GM18861 (cell line): ENCODE results near the gene GZF1.
A peak's percentile ranks its signal among the peaks of the same experiment; 100 is the strongest.

Experiments used
- ATAC-seq: cut with Tn5 transposase; IDR thresholded peaks from one replicate; pipeline ENCODE4 v1.9.1; 2021; ENCODE audit not compliant: unreplicated experiment

GZF1 gene

DNA sequence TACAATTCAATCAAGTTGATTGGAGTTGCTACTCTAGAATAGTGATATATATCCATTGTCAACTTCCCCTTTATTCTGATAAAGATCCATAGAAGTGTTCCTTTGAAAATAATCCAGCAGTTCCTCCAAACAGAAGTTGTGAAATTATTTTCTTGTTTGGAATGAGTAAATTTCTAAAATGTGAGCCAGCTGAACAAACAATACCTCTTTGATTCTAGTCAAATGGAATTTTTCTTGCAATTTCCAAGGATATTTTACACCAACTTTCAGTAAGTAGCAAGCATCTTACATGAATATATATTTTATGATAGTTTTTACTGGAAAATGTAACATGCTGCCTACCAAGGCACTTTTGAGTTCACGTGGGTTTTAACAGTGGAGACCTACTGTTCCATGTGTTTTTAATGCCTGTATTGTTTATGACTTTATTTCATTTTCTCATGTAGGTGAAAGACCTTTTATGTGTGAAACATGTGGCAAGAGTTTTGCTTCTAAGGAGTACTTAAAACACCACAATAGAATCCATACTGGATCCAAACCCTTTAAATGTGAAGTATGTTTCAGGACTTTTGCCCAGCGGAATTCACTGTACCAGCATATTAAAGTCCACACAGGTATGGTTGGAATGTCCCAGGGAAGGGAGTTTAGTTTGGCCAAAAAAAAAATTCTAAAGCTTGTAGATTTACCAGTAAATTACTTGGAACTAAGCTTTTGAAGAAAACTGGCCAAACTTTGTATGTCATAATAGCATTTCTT is 6.5 kb downstream of the GZF1 start:
- ATAC-seq, result no peak

DNA sequence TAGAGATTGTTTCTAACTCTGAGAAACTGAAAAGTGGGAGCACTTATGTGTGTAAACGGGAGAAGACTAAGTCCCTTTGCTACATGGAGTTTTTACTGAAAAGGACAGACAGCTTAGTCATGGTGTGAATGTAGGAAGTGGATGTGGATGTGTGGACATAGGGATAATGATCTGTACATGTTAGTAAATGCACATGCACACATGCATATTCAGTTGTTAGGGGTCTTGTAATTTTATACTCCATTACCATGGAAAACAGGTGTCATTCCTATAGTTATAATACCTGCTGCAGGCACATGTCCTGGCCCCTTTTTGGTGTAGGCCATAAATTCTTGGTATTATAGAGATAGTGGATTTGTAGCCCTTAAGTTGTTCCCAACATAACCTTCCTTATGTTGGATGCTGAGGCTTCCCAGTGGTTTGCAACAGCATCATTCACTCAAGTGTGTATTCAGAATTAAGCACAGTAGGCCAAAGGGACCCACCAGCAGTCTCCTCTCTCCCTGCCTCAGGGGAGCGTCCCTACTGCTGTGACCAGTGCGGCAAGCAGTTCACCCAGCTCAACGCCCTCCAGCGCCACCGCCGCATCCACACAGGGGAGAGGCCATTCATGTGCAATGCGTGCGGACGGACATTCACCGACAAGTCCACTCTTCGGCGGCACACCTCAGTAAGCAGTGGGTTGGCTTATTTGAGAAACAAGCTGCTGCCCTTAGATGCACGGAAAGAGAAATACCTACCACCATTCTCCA is 7.3 kb downstream of the GZF1 start:
- no peak for ATAC-seq

DNA sequence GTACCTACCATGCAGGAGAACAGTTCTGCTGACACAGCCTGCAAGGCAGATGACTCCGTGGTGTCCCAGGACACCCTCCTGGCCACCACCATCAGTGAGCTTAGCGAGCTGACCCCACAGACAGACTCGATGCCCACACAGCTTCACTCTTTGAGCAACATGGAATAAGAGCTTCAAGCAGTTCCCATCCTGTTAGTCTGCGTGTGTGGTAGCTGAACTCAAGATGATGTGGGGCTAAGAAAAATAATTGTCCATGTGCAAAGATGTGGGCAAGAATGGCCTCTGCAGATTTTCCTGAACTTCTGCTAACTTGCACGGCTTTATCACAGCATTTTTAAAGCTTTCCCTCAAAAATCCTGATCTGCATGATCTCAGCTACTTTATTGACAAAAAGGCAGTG is 8.3 kb downstream of the GZF1 start:
- ATAC-seq, result no peak

DNA sequence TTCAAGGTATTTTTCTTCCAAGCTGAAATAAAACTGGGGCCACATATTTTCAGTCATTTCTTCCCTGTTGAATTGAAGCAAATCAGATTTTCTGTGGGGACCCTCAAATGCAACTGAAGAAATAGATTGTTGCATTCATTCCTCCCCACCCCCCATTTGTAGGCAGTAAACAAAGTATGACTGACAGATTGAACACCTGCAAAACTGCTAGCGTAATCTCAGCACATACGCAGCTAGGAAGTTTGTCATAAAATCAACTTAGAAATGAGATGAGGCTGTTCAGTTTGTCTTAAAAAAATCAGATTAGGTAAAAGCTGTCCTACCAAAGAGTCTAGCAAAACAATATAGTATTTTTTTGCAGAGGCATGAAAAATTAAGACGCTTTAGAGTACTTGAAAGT is 8.9 kb downstream of the GZF1 start:
- ATAC-seq, result no peak

DNA sequence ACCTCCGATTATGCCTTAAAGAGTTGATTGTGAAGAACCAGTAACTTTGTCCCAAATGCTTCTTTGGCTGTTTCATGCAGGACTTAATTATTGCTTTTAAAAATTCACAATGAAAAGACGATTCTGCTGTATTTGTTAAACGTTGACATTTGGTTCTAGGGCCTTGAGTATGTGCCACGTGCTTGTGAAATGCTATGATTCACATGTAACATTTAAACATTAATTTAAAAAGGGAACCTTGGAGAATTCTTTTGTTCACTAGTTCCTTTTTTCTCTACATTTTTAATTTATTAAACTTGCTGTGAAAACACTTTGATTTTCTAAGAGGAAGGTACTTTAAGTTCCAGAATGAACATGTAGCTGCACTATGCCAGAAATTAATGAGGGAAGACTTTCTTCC is 9.5 kb downstream of the GZF1 start:
- no peak for ATAC-seq

DNA sequence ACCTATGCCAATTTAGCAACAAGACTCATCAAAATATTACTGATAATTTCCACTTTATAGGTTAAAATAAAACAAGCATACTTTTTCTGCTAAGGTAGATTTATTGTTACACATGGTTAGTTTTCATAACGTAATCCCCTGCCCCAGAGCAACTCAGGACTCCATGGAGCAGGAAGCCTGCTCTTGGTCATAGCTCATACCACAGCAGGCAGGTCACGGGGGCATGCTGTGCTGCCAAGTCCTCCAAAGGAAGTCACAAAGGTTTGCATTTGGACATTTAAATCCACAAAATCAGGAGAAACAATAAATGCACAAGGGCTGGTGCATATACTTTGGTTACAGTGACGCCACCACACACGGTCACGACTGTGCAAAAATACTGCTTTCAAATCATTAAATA is 12.5 kb downstream of the GZF1 start:
- ATAC-seq, result no peak

DNA sequence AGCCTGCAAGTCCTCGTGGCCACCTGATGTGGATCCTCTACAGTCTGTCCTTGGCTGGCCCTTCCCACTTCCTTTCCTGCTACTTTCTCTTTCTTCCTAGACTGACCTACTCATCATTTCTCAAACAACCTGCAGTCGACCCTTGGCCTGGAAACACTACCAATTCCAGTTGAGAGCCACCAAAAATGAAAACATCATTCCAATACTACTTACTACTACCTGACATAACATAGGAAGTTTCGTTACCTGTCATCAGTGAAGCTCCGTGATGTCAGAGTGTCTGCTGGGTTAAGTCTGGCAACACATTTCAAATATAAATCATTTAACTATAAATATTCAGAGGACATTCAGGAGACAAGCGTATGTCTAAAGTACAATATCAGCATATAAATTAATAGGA is 13.8 kb downstream of the GZF1 start:
- no peak for ATAC-seq

DNA sequence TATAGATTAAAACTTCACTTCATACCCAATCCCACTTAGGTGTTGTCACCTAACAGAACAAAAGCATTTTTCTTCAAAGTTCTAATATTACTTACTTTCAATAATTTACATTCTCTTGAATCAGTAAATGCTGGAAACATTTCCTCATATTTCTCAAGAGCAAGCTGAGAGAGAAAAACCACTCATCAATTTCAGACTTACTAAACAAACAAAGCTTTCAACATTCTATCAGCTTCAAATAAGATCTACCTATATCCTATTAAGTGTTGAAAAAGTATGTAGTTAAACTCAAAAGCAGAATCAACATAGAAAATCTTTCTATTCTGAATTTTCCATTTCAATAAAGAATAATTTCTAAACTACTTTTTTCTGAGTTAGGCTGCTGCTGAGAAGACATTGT is 17.8 kb downstream of the GZF1 start:
- no peak for ATAC-seq

DNA sequence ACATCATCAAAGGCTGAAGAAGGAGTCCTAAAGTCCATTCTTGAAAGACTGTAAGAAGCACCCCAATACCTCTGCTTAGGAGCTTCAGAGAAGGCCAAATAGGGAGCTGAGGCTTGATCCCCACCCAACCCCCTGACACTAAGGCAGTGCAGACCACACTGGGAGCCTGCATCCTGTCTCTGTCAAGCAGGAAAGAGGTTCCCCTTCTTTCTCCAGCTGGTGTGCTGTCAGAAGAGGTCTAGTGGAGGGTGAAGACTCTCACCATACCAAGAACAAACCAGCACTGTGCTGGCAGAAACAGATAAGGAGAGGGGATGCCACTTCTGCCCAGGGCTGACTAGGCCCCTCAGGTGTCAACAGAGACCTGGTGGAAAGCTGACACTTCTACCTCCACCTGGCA is 19.9 kb downstream of the GZF1 start:
- ATAC-seq, result no peak

DNA sequence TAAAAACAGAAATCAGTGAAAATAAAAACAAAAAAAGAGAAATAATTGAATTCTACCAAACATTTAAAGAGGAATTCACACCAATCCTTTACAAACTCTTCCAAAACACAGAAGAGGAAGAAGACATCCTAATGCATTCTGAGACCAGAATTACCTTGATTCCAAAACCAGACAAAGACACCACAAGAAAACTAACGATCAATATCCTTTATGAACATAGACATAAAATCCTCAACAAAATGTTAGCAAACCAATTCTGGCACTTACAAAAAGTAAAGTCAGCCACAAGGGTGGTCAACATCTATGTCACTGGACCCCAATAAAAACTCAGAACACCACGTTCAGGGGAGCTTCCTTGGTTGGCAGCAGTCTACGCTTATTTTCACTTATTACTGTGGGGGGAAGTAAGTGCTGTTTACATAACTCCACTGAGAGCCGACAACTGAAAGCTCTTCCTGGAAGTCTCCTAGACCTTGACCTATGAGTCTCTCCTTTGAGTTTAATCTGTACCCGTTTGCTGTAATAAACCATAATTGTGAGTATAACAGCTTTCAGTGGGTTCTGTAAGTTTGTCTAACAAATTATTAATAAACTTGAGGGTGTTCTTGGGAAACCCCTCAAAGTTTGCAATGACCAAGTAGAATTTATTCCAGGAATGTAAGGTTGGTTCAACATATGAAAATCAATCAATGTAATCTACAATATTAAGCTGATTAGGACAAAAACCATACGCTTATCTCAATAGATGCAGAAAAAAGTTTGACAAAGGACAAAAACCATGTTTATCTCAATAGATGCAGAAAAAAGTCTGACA is 24.5 kb downstream of the GZF1 start:
- no peak for ATAC-seq

DNA sequence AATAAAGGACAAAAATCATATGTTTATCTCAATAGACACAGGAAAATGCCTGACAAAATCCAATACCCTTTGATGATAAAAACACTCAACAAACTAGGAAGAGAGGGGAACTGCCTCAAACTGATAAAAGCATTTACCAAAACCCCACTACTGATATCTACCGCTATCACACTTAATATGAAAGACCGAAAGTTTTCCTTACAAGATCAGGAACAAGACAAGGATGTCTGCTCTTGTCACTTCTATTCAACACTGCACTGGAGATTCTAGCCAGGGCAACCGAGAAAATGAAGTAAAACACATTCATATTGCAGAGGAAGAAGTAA is 25.1 kb downstream of the GZF1 start:
- no peak for ATAC-seq

DNA sequence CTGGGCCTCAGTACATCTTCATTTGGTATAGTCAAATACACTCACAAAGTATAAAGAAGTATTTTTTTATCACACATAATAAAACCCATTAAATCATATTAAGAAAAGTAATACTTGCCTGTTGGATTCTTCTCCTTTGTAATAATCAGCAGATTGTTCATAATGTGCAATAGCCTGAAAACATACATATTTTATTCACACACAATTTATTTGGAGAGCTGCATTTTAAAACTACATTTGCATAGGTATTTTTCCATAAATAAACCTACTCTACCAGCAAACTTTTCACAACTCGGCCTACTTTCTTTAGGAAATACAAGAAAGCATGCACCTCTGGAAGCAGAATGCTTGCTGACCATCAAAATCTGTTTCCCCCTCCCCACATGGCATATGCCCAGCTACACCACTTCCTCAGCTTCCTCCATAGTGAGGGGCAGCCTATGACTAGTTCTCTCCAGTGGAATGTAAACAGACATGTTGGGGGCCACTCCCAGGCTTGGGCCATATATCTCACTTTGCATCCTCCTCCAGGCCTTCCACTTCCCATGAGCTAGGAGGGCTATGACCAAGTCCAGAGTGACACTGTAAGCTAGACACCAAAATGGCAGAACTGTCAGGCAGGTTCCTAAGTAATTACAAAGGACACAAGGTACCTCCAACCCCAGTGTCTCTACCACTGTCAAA is 28.3 kb downstream of the GZF1 start:
- ATAC-seq, result no peak

DNA sequence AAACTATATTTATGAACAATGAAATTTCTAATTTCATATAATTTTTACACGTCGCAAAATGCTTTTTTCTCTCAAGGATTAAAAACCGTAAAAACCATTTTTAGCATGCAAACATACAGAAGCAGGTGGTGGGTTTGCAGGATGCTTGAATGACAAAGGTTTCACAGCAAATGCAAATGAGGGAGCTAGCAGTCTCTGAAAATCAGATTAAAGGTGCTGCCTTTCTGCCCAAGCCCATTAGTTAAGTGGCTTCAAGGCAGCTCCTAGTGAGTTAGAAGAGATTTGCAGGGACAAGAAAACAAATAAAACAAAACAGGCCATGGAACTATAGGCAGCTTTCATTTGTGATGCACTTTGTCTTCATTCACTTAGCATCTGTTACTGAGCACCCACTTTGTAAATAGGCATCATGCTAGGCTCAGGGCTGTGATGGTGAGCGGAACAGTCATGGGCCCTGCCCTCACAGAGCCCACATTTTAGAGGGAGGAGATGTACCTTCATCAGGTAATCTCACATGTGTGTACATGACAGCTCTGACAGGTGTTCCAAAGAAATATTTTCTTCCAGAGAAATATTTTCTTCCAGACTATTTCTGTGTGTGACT is 29.8 kb downstream of the GZF1 start:
- peak; percentile 49 for ATAC-seq

DNA sequence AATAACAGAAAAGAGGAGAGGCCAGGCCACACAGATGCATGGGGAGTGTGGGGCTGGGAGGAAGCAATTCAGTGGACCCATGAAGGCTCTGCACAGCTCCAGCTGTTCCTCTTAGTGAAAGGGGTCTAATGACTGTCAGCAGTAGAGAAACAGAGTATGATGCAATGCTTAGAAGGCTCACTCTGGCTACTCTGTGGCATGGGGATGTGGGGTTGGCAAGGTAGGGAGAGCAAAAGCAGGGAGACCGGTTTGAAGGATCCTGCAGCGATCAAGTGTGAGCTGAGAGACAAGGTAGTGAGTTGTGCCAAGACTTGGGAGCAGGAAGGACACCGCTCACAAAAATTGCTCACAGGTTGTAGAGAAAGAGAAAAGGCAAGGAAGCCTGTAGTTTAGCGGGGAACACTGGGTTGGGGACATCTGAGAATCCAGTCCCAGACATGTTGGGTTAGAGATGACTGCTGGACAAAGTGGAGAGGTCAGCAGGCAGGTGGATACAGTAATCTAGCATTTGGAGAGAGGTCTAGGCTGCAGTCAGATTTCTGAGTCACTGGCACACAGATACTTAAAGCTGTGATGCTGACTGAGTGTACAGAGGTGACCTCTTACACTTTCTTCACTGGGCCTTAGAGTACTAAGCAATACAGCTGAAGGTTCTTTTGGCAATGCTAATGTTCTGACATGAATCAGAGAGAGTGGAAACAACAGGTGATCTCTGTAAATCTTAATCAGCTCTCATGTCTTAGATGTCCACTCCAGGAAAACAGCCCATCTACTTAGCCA is 32.2 kb downstream of the GZF1 start:
- ATAC-seq, result no peak

DNA sequence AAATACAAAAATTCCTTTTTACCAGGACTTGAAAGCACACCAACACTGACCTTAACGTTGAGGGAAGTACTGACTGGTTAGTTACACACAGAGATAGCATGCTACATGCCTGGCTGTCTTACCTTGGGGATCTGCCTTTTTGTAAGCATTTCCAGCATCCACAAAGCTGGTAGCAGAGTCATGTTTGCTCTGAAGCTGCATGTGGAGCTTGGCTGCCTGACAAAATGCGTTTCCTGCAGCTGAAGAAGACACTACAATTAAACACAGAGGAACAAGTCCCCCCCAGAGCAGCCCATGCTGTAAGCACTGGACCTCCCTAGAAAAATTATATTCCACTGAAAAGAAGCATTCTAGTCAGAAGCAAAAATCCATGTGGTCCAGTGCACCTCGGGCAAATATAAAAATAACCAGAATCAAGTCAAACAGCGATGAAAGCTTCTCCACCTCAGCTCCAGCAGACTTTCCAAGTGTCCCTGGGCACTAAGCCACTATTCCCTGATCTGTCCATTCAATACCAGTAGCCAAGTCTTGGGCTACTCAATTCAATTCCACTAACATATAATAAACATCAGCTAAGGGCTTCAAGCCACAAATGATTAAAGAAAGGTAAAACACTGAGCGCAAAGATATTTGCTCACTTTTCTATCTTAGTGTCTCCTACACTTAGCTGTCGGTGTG is 35.1 kb downstream of the GZF1 start:
- ATAC-seq, result no peak

DNA sequence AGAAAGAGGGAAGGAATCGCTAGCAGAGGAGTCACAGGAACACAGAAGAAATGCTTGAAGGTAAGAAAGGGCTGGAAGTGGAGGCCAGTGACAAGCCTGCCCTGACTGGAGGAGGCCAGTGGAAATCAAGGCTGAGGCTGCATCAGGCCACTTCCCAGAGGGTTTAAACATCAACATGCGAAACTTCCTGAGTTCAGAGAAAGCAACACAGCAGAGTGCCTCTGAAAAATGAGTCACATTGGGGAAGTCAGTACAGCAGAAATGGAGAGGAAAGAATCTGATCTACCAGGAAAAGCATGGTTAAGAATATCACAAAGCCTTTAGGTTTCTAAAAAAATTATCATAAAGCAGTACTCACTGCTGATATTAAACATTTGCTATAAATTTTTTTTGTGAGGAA is 36.0 kb downstream of the GZF1 start:
- no peak for ATAC-seq

DNA sequence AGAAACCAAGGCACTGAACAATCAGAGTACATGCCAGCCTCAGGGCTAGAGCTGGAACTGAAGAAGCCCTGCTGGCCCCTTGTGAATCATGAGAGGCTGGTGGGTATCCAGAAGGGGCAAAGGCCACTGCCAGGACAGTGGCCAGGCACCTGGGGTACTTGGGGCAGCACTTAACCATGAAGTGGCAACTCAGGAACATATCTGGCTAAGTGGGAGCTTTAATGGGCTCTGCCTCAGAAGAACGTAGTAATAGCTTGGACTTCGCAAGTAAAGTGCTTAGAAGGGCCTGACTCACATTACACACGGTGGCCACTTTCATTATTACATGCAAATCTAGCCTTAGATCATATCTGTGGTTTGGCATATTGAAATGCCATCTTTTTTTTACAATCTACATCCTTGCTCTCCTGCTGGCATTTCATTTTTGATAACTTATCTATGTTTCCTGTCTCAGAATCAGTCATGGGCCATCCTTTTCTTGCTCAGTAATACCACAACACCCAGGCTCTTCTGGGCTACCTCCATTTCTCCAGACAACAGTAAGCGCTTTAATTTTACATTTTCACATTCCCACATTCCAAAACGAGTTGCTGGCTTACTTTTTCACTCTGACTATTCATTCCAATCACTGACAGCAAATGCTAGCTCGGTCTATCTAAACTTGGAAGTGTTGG is 37.7 kb downstream of the GZF1 start:
- ATAC-seq, result peak; percentile 87

DNA sequence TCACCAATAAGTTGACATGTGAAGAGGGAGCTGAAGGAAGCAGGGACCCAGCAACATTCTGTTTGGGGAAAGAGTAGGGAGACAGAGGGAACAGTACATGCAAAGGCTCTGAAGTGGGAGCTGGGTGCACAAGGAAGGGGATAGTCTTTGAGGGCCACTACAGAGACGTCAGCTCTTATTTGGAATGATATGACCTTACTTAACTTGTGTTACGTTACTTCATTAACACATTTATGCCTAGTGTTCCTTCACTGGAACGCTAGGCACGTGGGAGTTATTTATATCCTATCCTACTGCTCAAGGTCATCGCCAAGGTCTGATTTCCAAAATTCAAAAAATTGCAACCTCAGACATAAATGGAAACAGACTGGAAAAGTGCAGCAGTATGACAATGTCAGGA is 39.1 kb downstream of the GZF1 start:
- ATAC-seq, result no peak

DNA sequence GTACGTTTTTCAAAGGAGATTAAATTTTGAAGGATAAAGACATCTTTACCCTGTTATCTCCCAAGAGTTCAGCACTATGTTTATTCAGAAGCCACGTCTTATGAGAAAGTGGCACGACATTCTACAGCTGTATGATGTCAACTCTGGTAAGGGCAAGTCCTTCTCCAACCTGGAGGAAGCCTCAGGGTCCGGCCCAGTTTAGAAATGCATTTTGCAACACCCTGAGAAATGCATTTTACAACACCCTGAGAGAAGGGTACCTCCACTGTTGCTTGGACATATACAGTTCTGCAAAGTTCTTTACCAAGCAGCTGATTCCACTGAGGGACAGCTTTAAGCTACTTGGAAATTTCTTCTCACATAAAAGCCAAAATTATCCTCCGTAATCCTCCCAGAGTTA is 41.8 kb downstream of the GZF1 start:
- ATAC-seq, result no peak
